Germinal center (tissue), 1 donor: ENCODE results near the gene PSORS1C1.
A peak's percentile ranks its signal among the peaks of the same experiment; 100 is the strongest.
"Not testable (repeated sequence)": the region's sequence is repeated elsewhere in the genome, so short reads cannot be mapped to it uniquely, and the experiment has no call there.

Experiments used
- DNase-seq: peaks from one replicate; pipeline ENCODE4 v3.0.0; 2012; ENCODE audit warnings: mixed read lengths, low spot score

The PSORS1C1 gene, protein sequence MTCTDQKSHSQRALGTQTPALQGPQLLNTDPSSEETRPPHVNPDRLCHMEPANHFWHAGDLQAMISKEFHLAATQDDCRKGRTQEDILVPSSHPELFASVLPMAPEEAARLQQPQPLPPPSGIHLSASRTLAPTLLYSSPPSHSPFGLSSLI

DNA sequence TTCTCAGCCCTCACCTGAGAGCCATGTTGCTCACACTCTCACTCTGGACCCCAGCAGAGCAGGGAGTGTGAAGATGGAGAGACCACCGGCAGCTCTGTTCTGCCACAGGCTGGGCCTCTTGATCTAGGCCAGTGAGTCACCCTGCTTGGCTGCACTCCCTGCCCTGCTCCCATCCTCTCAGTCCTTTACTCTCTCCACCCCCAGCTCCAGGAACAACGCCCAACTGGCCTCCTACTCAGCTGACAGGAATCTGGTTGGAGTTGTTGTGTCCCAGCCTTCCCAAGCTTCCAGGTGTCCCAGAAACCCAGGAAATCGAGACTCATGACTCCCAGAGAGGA, at the start of gene PSORS1C1:
Gene PSORS1C1, plus strand, starts transcription at position 260 of the 338 bp plus-strand sequence. CDS start 14,833 bp downstream, outside the sequence.
- DNase-seq: no peak

- DNase-seq: no peak
Measured at GRCh38 chr6:31065556-31065955, 49.0 kb upstream of the PSORS1C1 start.

DNA sequence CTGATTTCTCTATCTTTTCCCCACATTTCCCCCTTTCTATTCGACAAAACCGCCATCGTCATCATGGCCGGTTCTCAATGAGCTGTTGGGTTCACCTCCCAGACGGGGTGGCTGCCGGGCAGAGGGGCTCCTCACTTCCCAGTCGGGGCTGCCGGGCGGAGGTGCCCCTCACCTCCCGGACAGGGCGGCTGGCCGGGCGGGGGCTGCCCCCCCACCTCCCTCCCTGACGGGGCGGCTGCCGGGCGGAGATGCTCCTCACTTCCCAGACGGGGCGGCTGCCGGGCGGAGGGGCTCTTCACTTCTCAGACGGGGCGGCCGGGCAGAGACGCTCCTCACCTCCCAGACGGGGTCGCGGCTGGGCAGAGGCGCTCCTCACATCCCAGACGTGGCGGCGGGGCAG, 47.6 kb upstream of the PSORS1C1 start:
- not testable (repeated sequence) for DNase-seq

GRCh38 chr6:31067891-31068668, 46.5 kb upstream of the PSORS1C1 start:
- not testable (repeated sequence) for DNase-seq

GRCh38 chr6:31068669-31069340, 45.8 kb upstream of the PSORS1C1 start:
- peak; percentile 75 for DNase-seq

DNA sequence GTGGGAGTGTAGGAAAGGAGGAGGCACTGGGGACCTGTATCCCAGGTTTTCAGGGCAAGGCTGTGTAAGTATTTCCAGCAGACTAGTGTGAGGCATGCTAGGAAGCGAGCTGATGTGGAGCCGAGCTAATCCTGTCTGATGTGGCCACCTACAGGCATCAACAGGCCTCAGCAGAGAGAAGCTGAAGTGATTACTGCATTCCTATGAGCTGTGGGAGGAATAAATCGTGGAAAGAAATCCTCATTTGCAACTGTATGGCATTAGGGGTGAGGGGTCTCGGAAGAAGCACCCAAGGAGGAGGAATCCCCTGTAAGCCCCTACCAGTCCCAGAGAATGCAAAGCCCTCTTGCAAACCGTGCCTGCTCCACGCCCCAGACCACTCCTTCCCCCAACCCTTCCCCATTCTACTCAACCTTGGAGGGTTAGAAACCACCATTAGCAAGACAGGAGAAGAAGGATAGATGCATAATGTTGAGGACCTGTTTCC, 43.8 kb upstream of the PSORS1C1 start:
- no peak for DNase-seq

- DNase-seq: no peak
Measured at GRCh38 chr6:31074401-31074800, 40.2 kb upstream of the PSORS1C1 start.

- DNase-seq: no peak
Measured at GRCh38 chr6:31075528-31075927, 39.1 kb upstream of the PSORS1C1 start.

GRCh38 chr6:31076611-31077010, 38.0 kb upstream of the PSORS1C1 start:
- no peak for DNase-seq

DNA sequence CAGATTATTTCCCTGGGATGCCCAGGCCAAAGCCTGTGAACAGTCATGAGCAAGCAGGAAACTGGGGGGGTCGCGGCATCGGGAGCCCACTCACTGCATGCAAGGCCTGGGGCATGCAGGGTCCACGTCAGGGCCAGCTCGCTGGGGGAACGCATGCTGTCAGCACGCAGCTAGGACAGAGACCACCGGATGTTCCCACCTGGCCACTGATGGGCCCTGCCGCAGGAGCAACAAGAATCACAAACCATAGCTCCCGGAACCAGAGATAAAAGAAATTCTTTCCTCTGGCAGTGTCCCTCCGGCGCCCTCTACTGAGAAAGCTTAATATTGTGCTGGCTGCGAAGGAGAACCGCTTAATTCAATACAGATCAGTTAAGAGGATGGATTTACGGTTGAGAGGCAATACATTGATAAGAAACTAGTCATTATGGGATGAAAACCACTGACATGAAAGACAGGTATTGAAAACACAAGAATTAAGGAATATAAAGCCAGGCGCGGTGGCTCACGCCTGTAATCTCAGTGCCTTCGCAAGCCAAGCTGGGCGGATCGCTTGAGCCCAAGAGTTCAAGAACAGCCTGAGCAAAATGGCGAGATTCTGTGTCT, 34.8 kb upstream of the PSORS1C1 start:
- peak; percentile 51 for DNase-seq

GRCh38 chr6:31081872-31082271, 32.7 kb upstream of the PSORS1C1 start:
- no peak for DNase-seq

DNA sequence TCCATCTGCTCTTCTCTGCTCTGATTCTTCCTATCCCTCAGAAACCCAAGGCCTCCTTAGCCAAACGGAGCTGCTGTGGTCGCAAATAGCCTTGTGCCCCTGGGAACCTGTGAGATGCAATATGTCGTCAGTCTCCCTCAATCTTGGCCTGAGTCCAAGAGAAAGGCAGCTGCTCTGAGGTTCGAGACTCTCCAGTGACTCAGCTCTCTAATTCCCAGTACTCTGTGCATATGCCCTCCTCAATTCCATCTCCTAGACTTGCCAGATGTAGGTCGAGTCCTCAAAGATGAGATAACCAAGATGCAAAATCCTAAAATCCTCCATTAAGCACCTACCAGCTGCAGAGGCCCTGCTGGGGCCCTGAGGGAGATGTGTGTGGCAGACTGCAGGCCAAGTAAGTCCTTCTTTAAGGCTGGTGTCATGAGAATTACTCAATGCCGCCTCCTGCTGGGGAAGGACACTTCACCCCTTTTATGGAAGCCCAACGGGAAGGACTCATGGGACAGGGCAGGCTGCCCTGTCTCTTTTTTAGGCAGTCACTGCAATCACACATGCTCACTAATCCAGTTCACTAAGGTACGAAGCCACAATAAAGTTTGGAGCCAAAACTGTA, 30.8 kb upstream of the PSORS1C1 start:
- DNase-seq: peak; percentile 52

DNA sequence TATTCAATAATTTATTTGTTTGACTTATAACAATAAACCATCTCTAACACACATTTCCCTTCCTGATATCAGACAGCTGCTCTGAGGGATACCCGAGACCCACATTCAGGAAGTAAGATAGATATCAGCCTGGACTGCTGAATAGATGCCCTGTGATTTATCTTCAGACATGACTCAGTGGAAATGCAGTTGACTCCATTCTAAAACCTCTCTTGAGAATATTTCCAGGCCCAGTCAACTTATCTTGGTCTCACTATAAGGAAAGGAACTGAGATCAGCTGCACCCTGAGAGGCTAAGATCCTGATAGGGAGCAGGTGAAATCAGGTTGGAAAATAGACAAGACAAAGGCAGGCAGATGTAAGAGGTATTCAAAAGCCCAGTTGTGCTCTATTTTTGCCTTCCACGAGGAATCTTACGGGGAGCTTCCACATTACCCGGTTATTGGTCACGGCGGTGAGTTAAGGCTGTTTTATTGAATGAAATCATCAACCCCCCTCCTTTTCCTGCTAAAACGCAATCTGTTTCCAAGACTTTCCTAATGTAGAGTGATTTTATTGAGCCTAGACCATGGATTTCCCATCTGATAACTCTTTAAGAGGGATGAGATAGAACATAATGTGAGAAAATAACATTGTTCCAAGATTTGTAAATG, 27.7 kb upstream of the PSORS1C1 start:
- no peak for DNase-seq

DNA sequence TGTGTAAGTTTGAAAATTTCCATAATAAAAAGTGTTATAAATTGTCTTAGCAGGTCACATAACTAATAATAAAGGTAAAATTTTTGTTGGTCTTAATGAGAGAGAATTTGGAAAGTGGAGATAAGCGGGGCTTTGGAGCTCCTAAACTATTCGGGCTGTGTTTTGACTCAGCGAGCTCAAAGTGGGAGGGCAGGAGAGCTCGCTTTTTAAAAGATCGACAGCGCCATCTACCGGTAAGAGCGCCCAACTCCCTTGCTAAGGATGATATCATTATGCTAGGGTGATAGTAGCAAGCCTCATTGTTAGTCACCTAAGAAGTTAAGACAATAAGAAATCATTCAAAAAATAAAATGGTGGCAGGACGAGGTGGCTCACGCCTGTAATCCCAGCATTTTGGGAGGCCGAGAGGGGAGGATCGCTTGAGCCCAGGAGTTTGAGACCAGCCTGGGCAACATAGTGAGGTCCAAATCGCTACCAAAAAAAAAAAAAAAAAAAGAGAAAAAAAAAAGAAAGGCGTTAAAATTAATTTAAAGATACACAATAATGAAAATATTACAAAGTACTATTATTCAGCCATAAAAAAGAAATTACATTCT, 27.0 kb upstream of the PSORS1C1 start:
- DNase-seq: peak; percentile 87

- no peak for DNase-seq
Measured at GRCh38 chr6:31090275-31090972, 24.2 kb upstream of the PSORS1C1 start.

DNA sequence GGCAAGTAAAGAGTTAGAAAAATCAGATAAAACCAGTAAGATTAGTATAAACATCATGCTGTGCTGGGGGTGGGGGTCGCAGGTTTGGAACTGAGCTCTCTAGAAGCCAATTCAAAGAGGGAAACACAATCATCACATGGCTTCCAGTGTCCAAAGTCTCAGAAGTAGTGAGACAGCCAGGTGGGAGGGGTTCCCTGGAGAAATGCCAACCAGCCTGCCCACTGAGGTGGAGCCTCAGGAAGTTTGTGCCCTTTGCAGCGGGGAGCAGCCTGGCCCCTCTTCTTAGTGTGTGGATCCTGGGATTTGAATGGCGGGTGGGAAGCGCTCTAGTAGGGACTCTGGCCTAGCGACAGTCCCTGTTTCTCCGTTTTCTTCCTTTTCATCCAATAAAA, 23.6 kb upstream of the PSORS1C1 start:
- DNase-seq: no peak

GRCh38 chr6:31091680-31092079, 22.9 kb upstream of the PSORS1C1 start:
- no peak for DNase-seq

DNA sequence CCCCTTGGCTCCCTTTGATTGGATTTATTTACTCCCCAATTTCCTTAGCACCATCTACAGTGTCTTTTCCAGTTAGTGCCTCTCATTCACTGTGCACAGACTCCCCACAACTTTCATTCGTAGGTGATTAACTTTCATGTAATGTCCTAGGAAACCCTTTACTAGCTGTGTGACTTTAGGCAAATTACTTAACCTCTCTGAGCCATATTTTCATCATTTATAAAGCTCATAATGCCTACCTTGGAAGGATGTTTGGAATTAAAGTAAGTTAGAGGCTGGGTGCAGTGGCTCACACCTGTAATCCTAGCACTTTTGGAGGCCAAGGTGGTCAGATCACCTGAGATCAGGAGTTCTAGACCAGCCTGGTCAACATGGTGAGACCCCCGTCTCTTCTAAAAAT, 22.4 kb upstream of the PSORS1C1 start:
- DNase-seq: no peak

- DNase-seq: no peak
Measured at GRCh38 chr6:31092769-31093505, 21.7 kb upstream of the PSORS1C1 start.

DNA sequence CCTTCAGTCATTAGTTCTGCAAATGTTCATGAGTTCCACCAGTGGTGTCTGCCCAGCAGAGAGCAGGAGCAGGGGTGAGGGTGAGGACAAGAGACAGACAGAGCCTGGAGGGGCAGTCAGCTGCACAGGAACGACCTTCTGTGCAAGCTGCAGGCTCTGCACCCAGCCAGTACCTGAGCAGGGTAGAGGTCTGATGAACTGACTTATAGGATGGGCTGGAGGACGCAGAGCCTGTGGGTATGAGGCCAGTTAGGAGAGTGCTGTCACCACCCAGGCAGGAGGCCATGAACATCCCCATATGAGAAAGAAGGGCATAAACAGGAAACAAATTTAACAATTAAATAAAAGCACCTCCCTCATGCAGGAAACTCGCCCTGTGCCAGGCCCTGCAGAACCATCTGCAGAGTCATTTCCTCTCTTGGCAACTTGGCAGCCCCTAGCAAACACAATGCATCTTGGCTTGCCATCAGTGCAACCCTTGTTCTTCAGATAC, 20.2 kb upstream of the PSORS1C1 start:
- DNase-seq: no peak
